C4-2B (cell line): ENCODE data around the gene PLET1.

Experiments used
- CTCF ChIP-seq: fragments of 450-650 bp; conservative IDR thresholded peaks from 2 replicates; pipeline ENCODE4 v1.5.1; 2017; ENCODE audit warnings: mild to moderate bottlenecking
- ZFX ChIP-seq: fragments of 450-650 bp; IDR thresholded peaks from 2 replicates; pipeline ENCODE4 v1.6.1; 2017

GRCh38 chr11:112213753-112214152 lies 46.9 kb downstream of the PLET1 start:
- TF ChIP-seq CTCF (no peak), ZFX (no peak)
